Ascending aorta (tissue), 2 donors: Measurements from ENCODE around the gene ABCC10. TPM values are rescaled to one million over a fixed set of nuclear protein-coding genes. Genes with fewer than 3 reads are reported as not detected.

Source experiments
- DNase-seq, 2 donors: peaks; one replicate each; pipeline ENCODE4 v3.0.0-alpha.2; 2019; ENCODE audit warnings: low spot score in 2 of 2
- H3K27ac ChIP-seq, 2 donors: fragments of 200-600 bp; sonication (generic); one replicate each; pipeline ENCODE4 v1.5.1; 2016 to 2017; ENCODE audit warnings: mild to moderate bottlenecking in 1 of 2
- H3K27me3 ChIP-seq: fragments of 200-600 bp; sonication (generic); one replicate; pipeline ENCODE4 v1.5.1; 2017
- H3K36me3 ChIP-seq, 2 donors: fragments of 200-600 bp; sonication (generic); one replicate each; pipeline ENCODE4 v1.5.1; 2016
- H3K4me1 ChIP-seq, 2 donors: fragments of 200-600 bp; sonication (generic); one replicate each; pipeline ENCODE4 v1.5.1; 2016 to 2017; ENCODE audit warnings: mild to moderate bottlenecking in 1 of 2
- H3K4me3 ChIP-seq, 2 donors: fragments of 200-600 bp; sonication (generic); one replicate each; pipeline ENCODE4 v1.5.1; 2016 to 2017; ENCODE audit warnings: mild to moderate bottlenecking in 1 of 2
- H3K9me3 ChIP-seq, 2 donors: fragments of 200-600 bp; sonication (generic); one replicate each; pipeline ENCODE4 v1.5.1; 2016
- intact Hi-C: fragments of 100-400 bp; cut with DNase I; formaldehyde crosslinking; loops from one replicate; pipeline ENCODE4 v1.15.1; 2023
- total RNA-seq: library from RNA; depleted of rRNA; stranded (reverse); fragments of >200 nt; gene quantifications from one replicate; pipeline ENCODE4 v1.1.0, GENCODE V29; 2016
- TF ChIP-seq, protein P1 (sequence below), 3 experiments: fragments of 200-600 bp in 2 of 3; fragments of 450-650 bp in 1 of 3; sonication (generic) in 2 of 3; IDR thresholded peaks; one replicate each; pipeline ENCODE4 v1.5.1; 2016 to 2019; ENCODE audit warnings: antibody characterized with exemption in 3 of 3, mild to moderate bottlenecking in 1 of 3, moderate library complexity in 1 of 3

The ABCC10 gene
- total RNA-seq, 1 donor from 2014 or later: 4.6 TPM

DNA sequence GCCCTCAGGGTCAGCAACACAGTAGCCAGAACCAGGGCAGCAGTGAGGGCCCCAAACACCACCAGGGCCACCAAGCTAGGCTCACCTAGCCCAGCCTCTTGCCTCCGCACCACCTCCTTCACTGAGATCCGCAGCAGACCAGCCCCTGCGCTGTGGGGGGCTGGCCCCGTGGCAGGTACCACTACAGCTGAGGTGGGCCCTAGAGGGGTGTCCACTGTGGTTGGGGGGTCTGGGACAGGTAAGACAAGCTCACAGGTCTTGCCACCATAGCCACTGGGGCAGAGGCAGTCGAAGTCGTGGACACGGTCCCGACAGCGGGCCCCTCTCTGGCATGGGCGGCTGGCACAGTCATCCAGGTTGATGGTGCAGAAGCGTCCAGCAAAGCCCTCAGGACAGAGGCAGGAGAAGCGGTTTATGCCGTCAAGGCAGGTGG is 23.4 kb downstream of the ABCC10 start:
- no peak for DNase-seq
- H3K4me3 ChIP-seq: no peak overlapping the region
- TF ChIP-seq, protein P1, sequence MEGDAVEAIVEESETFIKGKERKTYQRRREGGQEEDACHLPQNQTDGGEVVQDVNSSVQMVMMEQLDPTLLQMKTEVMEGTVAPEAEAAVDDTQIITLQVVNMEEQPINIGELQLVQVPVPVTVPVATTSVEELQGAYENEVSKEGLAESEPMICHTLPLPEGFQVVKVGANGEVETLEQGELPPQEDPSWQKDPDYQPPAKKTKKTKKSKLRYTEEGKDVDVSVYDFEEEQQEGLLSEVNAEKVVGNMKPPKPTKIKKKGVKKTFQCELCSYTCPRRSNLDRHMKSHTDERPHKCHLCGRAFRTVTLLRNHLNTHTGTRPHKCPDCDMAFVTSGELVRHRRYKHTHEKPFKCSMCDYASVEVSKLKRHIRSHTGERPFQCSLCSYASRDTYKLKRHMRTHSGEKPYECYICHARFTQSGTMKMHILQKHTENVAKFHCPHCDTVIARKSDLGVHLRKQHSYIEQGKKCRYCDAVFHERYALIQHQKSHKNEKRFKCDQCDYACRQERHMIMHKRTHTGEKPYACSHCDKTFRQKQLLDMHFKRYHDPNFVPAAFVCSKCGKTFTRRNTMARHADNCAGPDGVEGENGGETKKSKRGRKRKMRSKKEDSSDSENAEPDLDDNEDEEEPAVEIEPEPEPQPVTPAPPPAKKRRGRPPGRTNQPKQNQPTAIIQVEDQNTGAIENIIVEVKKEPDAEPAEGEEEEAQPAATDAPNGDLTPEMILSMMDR (IDR thresholded peaks at IDR 0.05): no peak

DNA sequence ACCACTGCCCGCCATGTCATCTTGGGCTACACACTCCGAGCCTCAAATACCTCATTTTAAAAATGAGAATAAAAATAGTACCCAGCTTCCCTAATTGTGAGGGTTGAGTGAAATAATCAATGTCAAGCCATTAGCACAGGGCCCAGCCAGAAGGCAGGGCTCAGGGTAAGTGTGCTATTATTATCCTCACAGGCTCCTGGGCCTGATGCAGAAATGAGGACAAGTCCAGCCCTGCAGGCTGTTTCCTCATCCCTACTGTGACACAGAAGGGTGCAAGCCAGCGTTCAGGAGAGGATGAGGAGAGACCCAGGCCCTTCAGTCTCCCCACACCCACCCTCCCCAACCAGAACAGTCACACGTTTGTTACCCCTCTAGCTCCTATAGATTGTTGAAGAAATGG is 24.0 kb downstream of the ABCC10 start:
- DNase-seq: no peak
- H3K36me3 ChIP-seq: peaks cover 34 to 55% of the 10 kb centered on the region in 2 donors
- TF ChIP-seq, protein P1 (IDR thresholded peaks at IDR 0.05): no peak

More for the DNA sequence above, 23.4 kb downstream of the ABCC10 start:
- Histone ChIP-seq H3K27ac (no peak overlapping the region), H3K9me3 (no peaks in the 10 kb centered on the region), H3K36me3 (peaks cover 40 to 61% of the 10 kb centered on the region in 2 donors), H3K4me1 (peaks cover 0 to 7% of the 10 kb centered on the region in 2 donors), H3K27me3 (peaks cover 2% of the 10 kb centered on the region)
- intact Hi-C loops: no loop called here

DNA sequence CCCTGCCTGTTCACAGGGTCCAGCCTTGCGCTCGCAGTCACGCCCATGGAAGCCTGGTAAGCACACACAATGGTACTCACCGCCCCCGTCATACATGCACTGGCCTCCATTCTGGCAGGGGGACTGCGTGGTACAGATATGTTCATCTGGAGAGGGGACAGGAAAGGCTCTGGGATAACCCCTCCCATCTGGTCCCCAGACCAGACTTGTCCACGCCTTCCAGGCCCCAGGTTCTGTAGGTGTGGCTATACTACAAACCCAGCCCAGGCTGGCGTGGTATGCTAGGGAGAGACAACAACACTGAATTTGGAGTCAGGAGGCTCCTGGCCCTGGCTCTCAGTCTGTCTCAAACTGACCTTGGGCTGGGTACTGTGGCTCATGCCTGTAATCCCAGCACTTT is 24.6 kb downstream of the ABCC10 start:
- no peaks in the 10 kb centered on the region for H3K9me3 ChIP-seq
- peaks cover 0 to 9% of the 10 kb centered on the region in 2 donors for H3K4me1 ChIP-seq
- no peak overlapping the region for H3K4me3 ChIP-seq
- DNase-seq: no peak
- H3K36me3 ChIP-seq: peaks cover 31 to 50% of the 10 kb centered on the region in 2 donors
- no peak overlapping the region for H3K27ac ChIP-seq
- peaks cover 5% of the 10 kb centered on the region for H3K27me3 ChIP-seq
- intact Hi-C loops: no loop called here
- TF ChIP-seq, protein P1 (IDR thresholded peaks at IDR 0.05): no peak

More for the DNA sequence above, 24.0 kb downstream of the ABCC10 start:
- Histone ChIP-seq H3K9me3 (no peaks in the 10 kb centered on the region), H3K27me3 (peaks cover 5% of the 10 kb centered on the region), H3K4me3 (no peak overlapping the region), H3K27ac (no peak overlapping the region), H3K4me1 (peaks cover 0 to 9% of the 10 kb centered on the region in 2 donors)
- intact Hi-C loops: no loop called here

DNA sequence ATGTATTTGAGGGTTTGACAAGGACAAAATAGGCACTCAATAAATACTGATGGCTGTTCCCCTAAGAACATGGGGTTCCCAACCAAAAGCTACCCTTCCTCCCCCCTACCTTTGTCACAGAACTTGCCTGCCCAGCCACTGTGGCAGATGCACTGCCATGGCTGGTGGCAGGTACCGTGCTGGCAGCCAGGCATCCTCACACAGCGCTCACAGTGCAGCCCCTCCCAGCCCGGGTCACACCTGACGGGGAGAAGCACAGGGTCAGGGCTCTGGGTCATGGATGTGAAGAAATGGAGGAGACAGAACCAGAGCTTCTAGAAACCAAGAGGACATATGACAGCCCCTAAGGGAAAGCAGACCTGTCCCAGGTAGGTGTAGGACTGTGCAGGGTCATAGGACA is 25.6 kb downstream of the ABCC10 start:
- H3K4me3 ChIP-seq: no peak overlapping the region
- intact Hi-C loops: no loop called here
- no peaks in the 10 kb centered on the region for H3K9me3 ChIP-seq
- no peak for DNase-seq
- TF ChIP-seq, protein P1 (IDR thresholded peaks at IDR 0.05): no peak
- no peak overlapping the region for H3K27ac ChIP-seq
- H3K27me3 ChIP-seq: peaks cover 5% of the 10 kb centered on the region
- H3K36me3 ChIP-seq: peaks cover 21 to 40% of the 10 kb centered on the region in 2 donors
- peaks cover 0 to 9% of the 10 kb centered on the region in 2 donors for H3K4me1 ChIP-seq

DNA sequence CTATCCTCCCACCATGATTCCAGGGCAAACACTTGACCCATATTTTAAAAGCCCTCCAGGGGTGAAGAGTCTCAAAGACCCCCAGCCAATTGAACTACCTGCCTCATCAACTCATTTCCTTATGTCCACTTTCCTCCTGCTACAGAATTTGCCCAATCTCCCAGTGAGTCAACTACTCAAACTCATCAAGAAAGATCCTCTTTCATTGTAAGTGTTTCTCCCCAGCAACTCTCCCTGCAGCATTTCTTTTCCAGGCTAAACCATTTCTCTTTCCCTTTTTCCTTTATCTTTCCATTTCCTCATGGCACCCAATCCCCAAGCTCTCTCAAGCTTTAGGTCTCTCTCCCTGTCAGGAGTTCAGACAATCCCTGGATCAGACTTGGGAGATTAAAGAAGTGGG is 26.5 kb downstream of the ABCC10 start:
- Histone ChIP-seq H3K9me3 (no peaks in the 10 kb centered on the region), H3K27ac (no peak overlapping the region), H3K36me3 (peaks cover 17 to 31% of the 10 kb centered on the region in 2 donors), H3K27me3 (peaks cover 5% of the 10 kb centered on the region), H3K4me1 (peaks cover 0 to 9% of the 10 kb centered on the region in 2 donors), H3K4me3 (no peak overlapping the region)
- intact Hi-C loops: loop anchor here (1.0 to 2.0 kb wide), 2 partner anchors 43 to 52 kb away; no protein-coding TSS in a partner anchor
- TF ChIP-seq, protein P1 (IDR thresholded peaks at IDR 0.05): no peak
- DNase-seq: no peak
